MCF 10A (cell line): ENCODE measurements around the gene ABCA1. TPM values are rescaled to one million over a fixed set of nuclear protein-coding genes. Genes with fewer than 3 reads are reported as not detected.

Experiments used
- BruUV-seq: library from RNA; stranded (reverse); fragments of 400-500 nt; replicated peaks from 2 replicates; lab custom pipeline; 2021; lab: Mats Ljungman, UMichigan
- CTCF ChIA-PET: fragments of 300-600 bp; sonication (Branson Sonifier 250); formaldehyde crosslinking; extraction: SDS; loops from one replicate; lab custom pipeline; 2021; ENCODE audit warnings: antibody characterized with exemption, inconsistent platforms; lab: Yijun Ruan, JAX
- POLR2A ChIA-PET: fragments of 300-600, 350-650 bp; sonication (Branson Sonifier 250); formaldehyde crosslinking; extraction: SDS; loops from one replicate; lab custom pipeline; 2020; ENCODE audit warnings: antibody characterized with exemption, inconsistent platforms; lab: Yijun Ruan, JAX
- DNase-seq: peaks from one replicate; pipeline ENCODE4 v3.0.0-alpha.2; 2018; ENCODE audit not compliant: unreplicated experiment
- H3K27ac Mint-ChIP-seq: one replicate; pipeline ENCODE4 v1.8.0; 2022; ENCODE audit warnings: mild to moderate bottlenecking, low read depth, mixed read lengths; ENCODE audit not compliant: unreplicated experiment
- H3K27me3 Mint-ChIP-seq: one replicate; pipeline ENCODE4 v1.8.0; 2022; ENCODE audit warnings: mixed read lengths; ENCODE audit not compliant: insufficient read depth, unreplicated experiment
- H3K36me3 Mint-ChIP-seq: one replicate; pipeline ENCODE4 v1.8.0; 2022; ENCODE audit warnings: mild to moderate bottlenecking, moderate library complexity, mixed read lengths; ENCODE audit not compliant: insufficient read depth, unreplicated experiment
- H3K4me1 Mint-ChIP-seq: one replicate; pipeline ENCODE4 v1.8.0; 2022; ENCODE audit warnings: mixed read lengths; ENCODE audit not compliant: insufficient read depth, unreplicated experiment
- H3K4me3 Mint-ChIP-seq: one replicate; pipeline ENCODE4 v1.8.0; 2022; ENCODE audit warnings: mild to moderate bottlenecking, moderate library complexity, mixed read lengths; ENCODE audit not compliant: unreplicated experiment
- H3K9me3 Mint-ChIP-seq: one replicate; pipeline ENCODE4 v1.8.0; 2022; ENCODE audit warnings: mixed read lengths; ENCODE audit not compliant: unreplicated experiment
- CTCF ChIP-seq: fragments of 200-600 bp; IDR thresholded peaks from one replicate; pipeline ENCODE4 v1.8.0; 2022; ENCODE audit warnings: antibody characterized with exemption, mild to moderate bottlenecking; ENCODE audit not compliant: unreplicated experiment
- intact Hi-C: fragments of 100-400 bp; cut with micrococcal nuclease; formaldehyde crosslinking; loops from 2 replicates; pipeline ENCODE4 v1.14.1; 2022
- total RNA-seq: library from RNA; stranded (reverse); gene quantifications from 2 replicates; pipeline ENCODE4 v1.2.3, GENCODE V29; 2022

The ABCA1 gene
- total RNA-seq, 1 experiment from 2014 or later: 0.28 TPM

GRCh38 chr9:104921067-104921741 lies 6.8 kb downstream of the ABCA1 start:
- peaks cover 4% of the 10 kb centered on the region for H3K4me1 Mint-ChIP-seq
- DNase-seq: no peak
- CTCF ChIA-PET: interaction anchor here (0.6 to 1.4 kb wide), 5 partner anchors 18 to 519 kb away, joined by 3 read pairs; no protein-coding TSS in a partner anchor
- H3K27me3 Mint-ChIP-seq: no peaks in the 10 kb centered on the region
- no peaks in the 10 kb centered on the region for H3K36me3 Mint-ChIP-seq
- H3K27ac Mint-ChIP-seq: no peak overlapping the region
- intact Hi-C loops: loop anchor here (10.0 kb wide), 1 partner anchor 116 kb away; no protein-coding TSS in a partner anchor
- BruUV-seq: no TSS peak
- H3K9me3 Mint-ChIP-seq: no peaks in the 10 kb centered on the region
- H3K4me3 Mint-ChIP-seq: no peak overlapping the region
- POLR2A ChIA-PET: no interaction called here
- TF ChIP-seq CTCF: no peak

GRCh38 chr9:104915753-104916152 lies 12.2 kb downstream of the ABCA1 start:
- Mint-ChIP-seq H3K27ac (no peak overlapping the region), H3K4me1 (no peaks in the 10 kb centered on the region), H3K36me3 (no peaks in the 10 kb centered on the region), H3K4me3 (no peak overlapping the region), H3K9me3 (no peaks in the 10 kb centered on the region), H3K27me3 (no peaks in the 10 kb centered on the region)
- no peak for TF ChIP-seq CTCF
- intact Hi-C loops: no loop called here
- POLR2A ChIA-PET: no interaction called here
- CTCF ChIA-PET: interaction anchor here (0.7 kb wide), 1 partner anchor 46 kb away, joined by 7 read pairs; no protein-coding TSS in a partner anchor
- no peak for DNase-seq
- no TSS peak for BruUV-seq

- Mint-ChIP-seq H3K4me3 (no peak overlapping the region), H3K4me1 (no peaks in the 10 kb centered on the region), H3K9me3 (no peaks in the 10 kb centered on the region), H3K27me3 (no peaks in the 10 kb centered on the region), H3K27ac (no peak overlapping the region), H3K36me3 (no peaks in the 10 kb centered on the region)
- DNase-seq: no peak
- POLR2A ChIA-PET: interaction anchor here (0.6 to 1.3 kb wide), 2 partner anchors 9 to 17 kb away, joined by 3 read pairs; no protein-coding TSS in a partner anchor
- BruUV-seq: no TSS peak
- TF ChIP-seq CTCF: no peak
- CTCF ChIA-PET: interaction anchor here (1.3 to 2.1 kb wide), 2 partner anchors 52 to 500 kb away, joined by 6 to 9 read pairs; no protein-coding TSS in a partner anchor
- intact Hi-C loops: no loop called here
These were observed 12.9 kb downstream of the ABCA1 start for GRCh38 chr9:104915049-104915448.

- intact Hi-C loops: no loop called here
- ChIA-PET POLR2A (interaction anchor here (0.6 to 1.3 kb wide), 2 partner anchors 10 to 17 kb away, joined by 3 read pairs; no protein-coding TSS in a partner anchor), CTCF (interaction anchor here (1.3 to 2.1 kb wide), 2 partner anchors 51 to 501 kb away, joined by 6 to 9 read pairs; no protein-coding TSS in a partner anchor)
- no TSS peak for BruUV-seq
- Mint-ChIP-seq H3K9me3 (no peaks in the 10 kb centered on the region), H3K4me1 (no peaks in the 10 kb centered on the region), H3K36me3 (no peaks in the 10 kb centered on the region), H3K27me3 (no peaks in the 10 kb centered on the region), H3K4me3 (no peak overlapping the region), H3K27ac (no peak overlapping the region)
- no peak for DNase-seq
- TF ChIP-seq CTCF: no peak
These were observed 13.5 kb downstream of the ABCA1 start for GRCh38 chr9:104914466-104914865.
